ENCODE results near the gene C1orf232.

GRCh38 chr1:26191739-26192138 is 23.0 kb upstream of the C1orf232 start:
- no peak for TF ChIP-seq EZH2 (IDR thresholded peaks at IDR 0.05; ENCODE audit: borderline replicate concordance, low read depth, low read length, severe bottlenecking)
- no peak for TF ChIP-seq CTCF (IDR thresholded peaks at IDR 0.05; ENCODE audit: borderline replicate concordance, extremely low read depth, low read length, poor library complexity, severe bottlenecking)

Measured in DND-41 (cell line).